ENCODE data around the gene DHX36.

Gene DHX36

GRCh38 chr3:154285221-154285620, 39.1 kb downstream of the DHX36 start:
- DNase-seq = no peak

GRCh38 chr3:154280161-154280560, 44.1 kb downstream of the DHX36 start:
- DNase-seq = no peak

GRCh38 chr3:154275965-154276364, 48.3 kb downstream of the DHX36 start:
- no peak for DNase-seq

GRCh38 chr3:154275292-154275691, 49.0 kb downstream of the DHX36 start:
- DNase-seq = no peak

- no peak for DNase-seq
Measured at GRCh38 chr3:154274348-154274747, 49.9 kb downstream of the DHX36 start.

GRCh38 chr3:154273381-154273780, 50.9 kb downstream of the DHX36 start:
- peak in 1 of 2 experiments; percentile 40 for DNase-seq

- no peak for DNase-seq
Measured at GRCh38 chr3:154254527-154254926, 69.8 kb downstream of the DHX36 start.

- peak; percentile 85 to 92 for DNase-seq
Measured at GRCh38 chr3:154252759-154253638, 71.3 kb downstream of the DHX36 start.

GRCh38 chr3:154251610-154252009, 72.7 kb downstream of the DHX36 start:
- DNase-seq = no peak

- DNase-seq = no peak
Measured at GRCh38 chr3:154250291-154250690, 74.0 kb downstream of the DHX36 start.

GRCh38 chr3:154247806-154248415, 76.4 kb downstream of the DHX36 start:
- DNase-seq = no peak

GRCh38 chr3:154244644-154245043, 79.6 kb downstream of the DHX36 start:
- DNase-seq = no peak

- no peak for DNase-seq
Measured at GRCh38 chr3:154243353-154243752, 80.9 kb downstream of the DHX36 start.

GRCh38 chr3:154242766-154243165, 81.5 kb downstream of the DHX36 start:
- no peak for DNase-seq

GRCh38 chr3:154241496-154241895, 82.8 kb downstream of the DHX36 start:
- no peak for DNase-seq

GRCh38 chr3:154240235-154240634, 84.1 kb downstream of the DHX36 start:
- no peak for DNase-seq

GRCh38 chr3:154236331-154236730, 88.0 kb downstream of the DHX36 start:
- no peak for DNase-seq

- no peak for DNase-seq
Measured at GRCh38 chr3:154235330-154235729, 89.0 kb downstream of the DHX36 start.

GRCh38 chr3:154229217-154229590, 95.1 kb downstream of the DHX36 start:
- no peak for DNase-seq

GRCh38 chr3:154228561-154229216, 95.6 kb downstream of the DHX36 start:
- no peak for DNase-seq

GRCh38 chr3:154227531-154227930, 96.8 kb downstream of the DHX36 start:
- DNase-seq = no peak

GRCh38 chr3:154225536-154225935, 98.8 kb downstream of the DHX36 start:
- no peak for DNase-seq

GRCh38 chr3:154224866-154225265, 99.4 kb downstream of the DHX36 start:
- no peak for DNase-seq

- no peak for DNase-seq
Measured at GRCh38 chr3:154224366-154224765, 99.9 kb downstream of the DHX36 start.

Data from NCI-H524 (cell line).